Skin of body (tissue), 2 donors: ENCODE data around the gene MSI2. TPM values are rescaled to one million over a fixed set of nuclear protein-coding genes. Genes with fewer than 3 reads are reported as not detected.

ENCODE experiments used
- DNase-seq: peaks from one replicate; lab custom pipeline; 2025; lab: John Stamatoyannopoulos, UW
- total RNA-seq: library from RNA; depleted of rRNA; stranded (reverse); fragments of >200 nt; gene quantifications from one replicate; pipeline ENCODE4 v1.2.3, GENCODE V29; 2014

Gene MSI2
- total RNA-seq, 1 donor from 2014 or later = 22.9 TPM

DNA sequence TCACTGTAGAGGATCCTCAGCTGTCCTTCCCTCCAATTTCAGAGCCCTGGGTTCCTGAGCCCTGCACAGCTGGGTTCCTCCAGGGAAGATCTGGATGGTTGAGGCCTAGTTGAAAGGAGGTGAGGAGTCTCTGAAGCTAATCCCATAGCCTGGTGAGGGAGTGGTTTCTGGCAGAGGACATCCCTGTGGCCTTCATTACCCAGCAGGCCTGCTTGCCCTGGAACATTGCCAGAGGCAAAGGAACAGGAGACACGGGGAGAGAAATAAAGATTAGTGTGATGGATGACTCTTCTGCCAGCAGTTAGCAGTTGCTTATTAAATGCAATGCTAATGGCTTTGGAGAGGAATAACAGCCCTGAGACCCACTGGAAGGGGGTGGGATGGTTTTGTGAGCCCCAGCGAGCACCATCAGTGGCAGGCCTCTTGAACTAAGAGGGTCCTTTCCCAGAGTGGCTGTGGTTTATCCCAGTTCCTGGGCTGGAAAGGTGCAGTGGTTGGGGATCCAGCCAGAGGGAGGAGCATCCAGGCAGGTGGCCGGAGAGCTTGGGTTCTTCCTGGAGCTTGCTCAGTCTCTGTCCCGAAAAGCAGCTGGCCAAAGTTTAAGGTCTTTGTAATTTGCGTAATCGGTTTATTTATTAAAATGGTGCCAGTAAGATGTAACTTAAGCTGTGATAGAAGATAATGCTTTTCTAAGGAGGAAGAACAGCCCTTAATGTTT, 279.1 kb downstream of the MSI2 start:
- DNase-seq = no peak

DNA sequence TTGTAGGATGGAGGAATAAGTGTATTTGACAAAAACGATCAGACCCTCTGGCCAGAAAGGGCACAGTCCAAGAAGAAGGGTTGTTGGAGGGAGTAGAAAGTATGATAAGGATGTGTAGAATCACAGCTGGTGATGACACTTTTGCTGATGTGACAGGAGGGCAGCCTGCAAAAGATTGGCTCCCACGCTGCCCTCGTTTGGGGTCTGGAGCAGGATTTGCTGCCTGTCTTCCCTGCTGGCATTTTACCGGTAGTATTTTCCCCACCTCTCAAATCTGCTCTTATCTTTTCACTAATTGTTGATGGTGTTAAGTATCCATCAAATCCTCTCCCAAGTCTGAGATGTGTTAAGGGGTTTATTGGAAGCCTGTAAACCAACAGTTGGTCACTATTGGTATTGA, 280.0 kb downstream of the MSI2 start:
- DNase-seq = no peak

DNA sequence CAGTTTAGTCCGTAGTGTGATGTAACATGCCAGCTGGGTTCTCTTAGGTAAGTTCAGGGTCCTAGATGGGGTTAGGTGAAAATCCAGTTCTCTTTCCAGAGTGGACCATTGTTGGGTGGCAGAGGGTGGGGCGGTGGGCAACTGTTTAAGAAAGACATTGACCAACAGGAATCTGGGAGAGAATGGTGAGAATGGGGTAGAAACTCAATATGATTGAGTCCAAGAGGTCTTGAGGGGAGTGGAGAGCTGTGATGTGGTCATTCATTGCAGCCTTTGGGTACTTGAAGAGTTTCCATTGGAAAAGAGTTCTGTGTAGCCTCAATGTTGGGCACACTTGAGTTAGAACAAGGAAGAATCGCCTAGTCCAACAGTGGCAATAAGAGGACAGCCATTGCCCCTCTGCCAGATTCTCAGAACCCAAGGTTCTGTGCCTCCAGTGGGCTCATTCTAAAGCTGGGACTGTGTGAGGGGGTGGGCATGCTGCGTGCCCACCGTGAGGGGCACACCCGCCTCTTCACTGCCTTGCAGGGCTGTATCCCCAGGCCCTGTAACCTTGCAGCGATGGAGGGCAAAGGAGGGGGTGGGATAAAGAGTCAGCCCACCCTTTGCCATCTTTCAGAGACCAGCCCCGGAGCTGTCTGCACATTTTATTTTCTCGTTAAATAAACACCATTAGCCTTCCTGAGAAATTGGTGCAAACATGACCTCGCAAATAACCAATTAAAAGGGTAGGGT, 280.6 kb downstream of the MSI2 start:
- DNase-seq = no peak

DNA sequence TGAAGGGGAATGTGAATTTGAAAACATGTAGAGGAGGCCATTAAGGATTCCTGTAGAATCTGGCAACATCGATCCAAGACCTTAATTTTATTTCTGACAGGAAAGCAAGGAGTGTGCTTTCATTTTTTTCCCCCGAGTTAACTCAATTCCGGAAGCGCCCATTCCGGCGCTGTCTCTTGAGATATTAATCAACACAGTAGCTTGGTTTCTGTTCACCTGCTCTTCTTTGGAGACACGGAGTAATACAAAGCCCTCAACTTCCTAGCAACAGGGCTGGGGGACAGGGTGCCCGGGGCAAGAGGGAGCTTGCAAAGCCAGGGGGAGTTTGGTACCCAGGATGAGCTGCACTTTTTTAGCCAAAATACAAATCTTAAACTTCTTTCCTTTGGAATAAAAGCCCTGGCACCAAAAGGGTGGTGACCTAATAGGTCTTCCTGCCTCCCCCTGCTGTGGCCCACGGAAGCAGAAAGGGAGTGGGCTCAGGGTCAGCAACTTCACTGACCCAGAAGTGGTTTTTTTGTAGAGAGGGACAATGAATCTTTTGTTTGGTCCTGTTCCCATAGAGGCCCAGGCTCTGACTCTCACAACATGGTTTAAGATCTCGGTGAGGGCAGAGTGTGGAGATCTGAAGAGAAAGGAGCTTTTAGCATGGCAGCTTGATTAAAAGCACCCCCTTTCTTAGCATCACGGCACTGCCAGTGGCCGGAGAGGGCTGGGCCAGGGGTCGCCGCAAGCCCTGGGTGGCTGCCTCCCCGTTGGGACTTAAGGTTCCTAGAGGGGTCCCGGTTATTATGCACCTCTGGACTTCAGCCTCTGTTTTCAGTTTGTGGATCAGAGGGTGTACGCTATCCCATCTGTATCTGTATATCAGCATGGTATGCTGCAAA, 281.4 kb downstream of the MSI2 start:
- DNase-seq = no peak

DNA sequence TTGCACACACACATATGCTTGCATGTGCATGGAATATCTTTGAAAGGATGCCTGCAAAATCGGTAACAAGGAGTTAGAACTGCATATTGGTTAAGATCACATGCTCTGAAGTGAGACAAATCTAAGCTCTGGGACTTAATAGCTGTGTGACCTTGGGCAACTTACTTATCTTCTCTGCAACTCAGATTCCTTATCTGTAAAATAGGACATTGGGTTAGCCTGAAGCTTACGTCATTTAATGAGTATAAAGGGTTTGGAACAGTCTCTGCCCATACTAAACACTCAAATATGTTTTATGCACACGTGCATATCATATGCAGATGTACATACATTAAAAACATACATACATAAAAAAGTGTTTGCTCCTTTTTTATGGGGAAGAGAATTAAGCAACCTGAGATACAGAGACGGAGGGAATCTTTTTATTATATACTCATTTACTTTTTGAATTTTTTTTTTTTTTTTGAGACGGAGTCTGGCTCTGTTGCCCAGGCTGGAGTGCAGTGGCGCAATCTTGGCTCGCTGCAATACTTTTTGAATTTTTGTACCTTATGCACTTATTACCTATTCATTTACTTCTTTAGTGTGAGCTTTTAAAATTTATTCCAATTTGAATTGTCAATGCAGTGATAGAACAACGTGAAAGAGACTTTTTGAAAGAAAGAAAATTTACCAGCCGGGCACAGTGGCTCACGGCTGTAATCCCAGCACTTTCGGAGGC, 282.6 kb downstream of the MSI2 start:
- DNase-seq = no peak

DNA sequence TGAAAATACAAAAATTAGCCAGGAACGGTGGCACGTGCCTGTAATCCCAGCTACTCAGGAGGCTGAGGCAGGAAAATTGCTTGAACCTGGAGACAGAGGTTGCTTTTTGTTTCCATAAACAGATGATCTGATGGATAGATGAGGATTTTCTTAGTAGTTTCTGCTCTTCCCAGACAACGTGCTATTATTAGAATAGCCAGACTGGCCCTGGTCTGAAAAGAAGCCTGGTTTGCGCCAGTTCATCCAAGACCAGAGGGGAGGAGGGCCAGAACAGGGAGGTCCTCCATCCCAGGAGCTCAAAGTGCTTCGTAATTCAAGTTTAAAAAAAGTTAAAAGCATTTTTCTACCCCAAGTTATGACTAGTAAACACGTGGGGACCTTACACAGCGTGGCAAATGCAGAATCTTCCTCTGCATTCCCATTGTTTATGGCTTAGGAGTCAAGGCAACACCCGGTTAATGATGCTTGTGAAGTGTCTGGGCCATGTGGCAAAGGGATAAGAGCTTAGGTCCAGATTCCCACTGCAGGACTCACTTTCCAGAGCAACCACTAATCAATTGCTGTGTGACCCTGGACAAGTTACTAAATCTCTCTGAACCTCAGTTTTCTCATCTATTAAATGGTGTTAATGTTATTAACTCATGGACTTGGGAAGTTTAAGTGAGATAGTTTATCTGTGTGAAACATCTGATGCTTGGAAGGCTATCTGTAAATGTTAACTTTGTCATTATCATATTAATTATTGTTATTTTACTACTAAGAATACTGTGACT, 283.4 kb downstream of the MSI2 start:
- no peak for DNase-seq

DNA sequence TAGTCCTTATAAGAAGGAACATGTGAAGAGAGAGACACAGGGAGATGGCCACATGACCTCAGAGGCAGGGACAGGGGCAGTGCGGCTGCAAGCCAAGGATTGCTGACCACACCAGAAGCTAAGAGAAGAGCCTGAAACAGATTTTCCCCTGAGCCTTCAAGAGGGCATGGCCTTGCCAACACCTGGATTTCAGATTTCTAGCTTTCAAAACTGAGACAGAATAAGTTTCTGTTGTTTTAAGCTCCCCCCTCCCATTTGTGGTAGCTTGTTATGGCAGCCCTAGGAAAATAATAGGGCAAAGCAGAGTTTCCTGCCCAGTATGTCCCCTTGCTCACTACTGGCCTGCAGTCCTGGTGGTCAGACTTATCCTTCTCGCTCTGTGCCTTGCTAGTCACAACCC, 284.3 kb downstream of the MSI2 start:
- DNase-seq = no peak

DNA sequence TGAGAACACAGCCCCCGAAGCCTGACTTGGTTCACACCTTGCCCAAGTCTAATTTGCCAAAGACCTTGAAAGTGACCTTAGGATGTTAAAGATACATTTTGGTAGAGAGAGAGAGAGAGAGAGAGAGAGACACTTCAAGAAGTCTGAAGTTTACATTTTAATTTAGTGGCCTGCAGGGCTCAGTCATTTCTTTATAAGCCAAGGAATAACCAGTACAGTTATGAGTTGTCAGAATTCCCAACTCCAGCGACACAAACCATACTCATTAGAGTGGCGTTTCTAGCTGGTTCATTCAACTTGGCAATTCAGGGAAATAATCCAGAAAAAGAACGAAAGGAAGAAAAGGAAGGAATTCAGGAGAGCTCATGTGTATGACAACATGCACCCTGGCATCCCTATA, 284.7 kb downstream of the MSI2 start:
- DNase-seq = no peak

DNA sequence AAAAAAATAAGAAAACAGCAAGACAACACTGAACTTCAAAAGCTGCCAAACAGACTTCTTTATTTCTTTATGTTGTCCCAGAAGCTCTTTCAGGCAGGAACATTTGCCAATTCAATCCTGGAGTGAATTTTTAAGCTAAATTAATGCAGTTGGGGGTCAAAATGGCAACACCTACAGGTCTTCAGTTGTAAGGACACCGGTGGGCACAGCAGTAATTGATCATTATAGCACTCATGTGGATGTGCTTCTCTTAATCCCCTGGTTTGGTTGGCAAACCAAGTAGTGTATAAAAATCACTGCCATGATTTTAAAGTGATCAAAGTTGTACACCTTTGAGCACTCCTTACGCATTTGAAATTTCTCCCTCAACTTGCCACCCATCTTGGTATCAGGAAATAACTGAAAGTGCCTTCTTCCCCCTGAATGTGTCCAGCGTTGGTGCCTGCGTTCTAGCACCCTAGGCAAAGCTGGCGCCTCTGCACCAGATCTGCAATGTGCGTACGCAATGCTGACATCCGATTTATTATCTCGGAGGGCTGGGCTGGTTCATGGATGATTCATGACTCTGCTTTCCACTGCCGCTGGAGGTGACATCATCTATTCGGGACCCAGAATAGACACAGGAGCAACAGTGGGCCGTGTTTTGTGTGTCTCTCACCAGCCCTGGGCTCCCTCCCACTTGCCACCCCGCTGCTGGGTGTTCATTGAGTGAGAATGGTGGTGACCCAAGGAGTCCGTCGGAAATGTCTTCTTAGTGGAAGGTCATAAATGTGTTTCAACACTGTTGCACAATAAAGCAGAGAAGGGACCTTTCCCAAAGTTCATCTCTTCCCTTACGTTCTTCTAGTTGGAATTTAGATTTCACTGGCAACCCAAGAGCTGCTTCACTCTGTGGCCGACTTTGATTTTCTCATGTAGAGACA, 285.4 kb downstream of the MSI2 start:
- DNase-seq = no peak

DNA sequence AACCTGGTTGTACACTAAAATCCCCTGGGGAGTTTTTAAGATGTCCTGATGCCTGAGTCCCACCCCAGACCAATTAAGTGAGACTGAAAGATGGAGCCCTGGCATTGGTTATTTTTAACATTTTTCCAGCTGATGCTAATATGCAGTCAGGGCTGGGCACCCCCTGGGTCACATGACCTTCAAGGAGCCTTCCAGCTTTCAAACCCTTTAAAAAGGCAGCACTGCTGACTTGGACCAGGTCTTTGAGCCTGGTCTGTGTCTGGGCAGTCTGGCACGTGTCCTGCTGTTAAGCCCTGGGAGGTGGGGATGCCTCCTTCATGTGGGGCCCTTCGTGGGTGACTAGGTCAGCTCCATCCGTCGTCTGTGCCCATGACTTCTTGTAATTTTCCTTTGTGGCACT, 286.2 kb downstream of the MSI2 start:
- no peak for DNase-seq

DNA sequence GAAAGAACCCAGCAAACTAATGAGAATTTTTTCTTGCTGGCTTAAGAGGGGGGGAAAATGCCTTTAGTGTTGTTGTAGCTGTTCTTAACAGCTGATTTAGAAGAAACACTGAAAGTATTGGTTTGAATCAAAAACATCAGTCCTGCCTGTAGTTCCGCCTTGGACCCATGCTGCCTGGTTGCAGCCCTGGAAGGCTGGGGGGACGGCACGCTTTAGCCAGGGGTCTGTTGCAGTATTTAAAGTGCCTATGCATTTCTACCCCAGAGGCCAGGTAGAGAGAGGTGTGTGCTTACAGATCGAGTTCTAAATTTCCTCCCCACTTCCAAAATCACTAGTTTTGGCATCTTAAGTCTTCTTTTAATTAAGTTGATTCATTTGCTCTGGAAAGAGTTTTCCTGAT, 286.9 kb downstream of the MSI2 start:
- no peak for DNase-seq

DNA sequence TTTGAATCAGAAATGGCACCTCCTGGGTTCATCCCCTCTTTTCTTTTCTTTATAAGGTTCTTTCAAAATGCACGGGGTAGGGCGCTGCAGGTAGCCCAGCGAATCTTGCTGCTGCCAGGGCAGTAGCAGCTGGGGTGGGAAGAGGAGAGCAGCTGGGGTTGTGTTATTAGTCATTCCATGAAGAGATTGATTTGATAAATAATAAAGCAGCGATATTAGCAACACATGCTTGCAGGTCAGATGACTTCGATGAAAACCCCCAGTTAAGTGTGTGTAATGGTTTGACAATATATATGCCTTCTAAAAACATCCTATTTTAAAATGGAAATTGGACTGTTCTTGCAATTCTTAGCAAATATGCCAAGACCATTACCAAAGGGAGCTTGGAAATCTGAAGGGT, 288.1 kb downstream of the MSI2 start:
- no peak for DNase-seq

DNA sequence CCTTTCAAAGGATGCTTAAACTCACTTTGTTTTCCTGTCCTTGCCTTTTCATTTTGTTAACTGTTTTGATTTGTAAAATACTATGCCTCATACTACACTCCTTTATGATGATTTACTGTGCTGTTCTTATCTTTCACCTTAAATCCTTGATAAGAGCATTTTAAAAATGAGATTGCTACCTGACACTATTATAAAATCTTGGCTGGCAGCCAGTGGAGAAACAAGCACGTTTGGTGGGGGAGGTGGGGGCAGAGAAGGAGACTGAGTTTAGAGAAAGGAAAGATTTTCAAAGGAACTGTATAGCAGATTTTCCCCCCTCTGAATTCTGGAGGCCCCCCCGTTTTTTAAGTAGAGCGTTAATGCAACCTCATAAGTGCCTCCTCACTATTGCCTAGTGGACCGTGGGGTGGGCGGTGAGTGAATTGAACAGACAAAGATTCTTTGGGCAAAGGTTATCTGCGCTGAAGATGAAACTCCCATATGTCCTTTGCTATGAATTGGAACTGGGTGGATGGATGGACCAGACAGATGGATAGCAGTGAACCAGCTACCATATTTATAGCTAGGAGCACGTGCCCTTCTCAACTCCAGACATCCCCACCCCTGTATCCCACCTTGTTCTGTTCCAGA, 288.6 kb downstream of the MSI2 start:
- DNase-seq = no peak

DNA sequence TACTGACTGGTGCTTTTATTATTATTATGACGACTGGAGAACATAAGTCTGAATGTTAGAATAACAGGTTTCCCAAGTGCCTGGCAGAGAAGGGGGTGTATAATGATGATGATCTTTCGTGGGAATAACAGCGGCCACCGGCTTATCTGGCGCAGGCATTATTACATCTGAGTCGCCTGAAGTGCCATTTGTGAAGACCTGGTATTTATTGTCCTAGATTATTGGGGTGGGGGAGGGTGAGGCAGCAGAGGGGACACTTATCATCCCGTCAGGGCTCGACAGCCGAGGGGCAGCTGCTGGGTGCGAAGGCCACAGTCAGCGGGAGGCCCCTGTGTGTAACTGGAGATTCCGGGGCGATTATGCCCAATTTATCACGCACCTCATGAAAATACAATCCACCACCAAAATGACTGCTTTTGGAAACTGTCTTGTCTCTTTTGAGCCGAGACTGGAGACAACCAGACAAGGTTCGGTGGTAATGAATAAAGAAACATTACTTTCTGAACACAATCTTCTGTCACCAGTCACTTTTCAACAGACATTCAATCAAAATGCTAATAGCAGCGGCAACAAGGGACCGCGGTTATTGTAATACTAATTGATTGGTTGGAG, 289.5 kb downstream of the MSI2 start:
- no peak for DNase-seq

DNA sequence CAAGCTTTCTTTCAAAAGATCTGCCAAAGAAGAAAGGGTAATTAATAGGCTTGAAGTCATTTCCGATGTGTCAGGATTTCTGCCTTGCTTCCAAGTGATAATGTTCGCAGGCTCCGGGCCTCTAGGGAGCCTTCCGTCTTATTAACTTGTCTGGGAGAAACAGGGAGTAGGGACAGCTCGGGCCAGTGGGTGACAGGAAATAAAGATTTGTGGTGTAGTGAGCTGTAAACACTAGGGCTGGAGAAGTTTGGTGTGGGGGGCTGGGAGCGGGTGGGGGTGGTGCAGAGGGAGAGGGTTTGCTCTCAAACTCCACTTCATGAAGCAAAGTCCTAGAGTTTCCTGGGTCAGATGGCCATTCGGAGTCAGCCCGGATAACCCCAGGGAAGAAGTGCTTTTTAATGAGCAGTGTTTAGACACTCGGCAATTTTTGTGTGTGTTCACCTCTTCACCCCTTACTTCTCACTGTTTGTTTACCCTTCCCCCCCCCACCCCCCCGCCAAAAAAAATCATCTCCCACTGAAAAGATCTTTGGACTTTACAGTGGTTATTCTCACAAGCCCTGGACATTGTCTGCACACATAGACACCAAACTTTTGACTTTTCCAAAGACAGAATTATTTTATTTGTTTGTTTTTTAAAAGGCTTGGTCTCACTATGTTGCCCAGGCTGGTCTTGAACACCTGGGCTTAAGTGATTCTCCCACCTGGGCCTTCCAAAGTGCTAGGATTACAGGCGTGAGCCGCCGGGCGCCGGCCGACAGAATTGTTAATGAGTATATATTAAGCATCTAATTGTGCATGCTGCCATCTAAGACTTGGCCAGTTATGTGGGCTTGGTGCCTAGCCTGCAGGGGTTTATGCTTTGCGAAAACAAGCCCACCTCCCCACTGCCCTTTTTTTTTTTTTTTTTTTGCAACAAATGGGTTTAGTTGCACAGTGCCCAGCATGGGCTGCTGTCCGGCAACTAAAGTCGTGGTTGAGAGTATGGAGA, 292.4 kb downstream of the MSI2 start:
- DNase-seq = no peak

DNA sequence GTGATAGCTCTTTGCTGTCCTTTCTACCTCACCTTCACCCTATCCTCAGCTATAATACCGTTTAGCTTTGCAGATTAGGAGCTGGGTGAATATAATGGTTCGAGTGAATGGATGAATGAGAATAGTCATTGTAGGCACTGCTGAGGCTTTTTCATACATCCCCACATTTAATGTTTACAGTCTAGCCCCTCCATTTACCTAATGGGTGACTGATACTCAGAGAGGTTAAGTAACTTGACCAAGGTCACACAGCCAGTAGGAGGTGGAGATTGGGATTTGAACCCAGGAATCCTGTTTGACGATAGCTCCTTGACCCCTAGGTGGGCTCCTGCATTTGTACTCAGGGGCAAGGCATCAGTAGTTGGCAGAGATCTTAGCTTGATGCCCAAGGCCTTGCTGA, 293.1 kb downstream of the MSI2 start:
- DNase-seq = no peak

DNA sequence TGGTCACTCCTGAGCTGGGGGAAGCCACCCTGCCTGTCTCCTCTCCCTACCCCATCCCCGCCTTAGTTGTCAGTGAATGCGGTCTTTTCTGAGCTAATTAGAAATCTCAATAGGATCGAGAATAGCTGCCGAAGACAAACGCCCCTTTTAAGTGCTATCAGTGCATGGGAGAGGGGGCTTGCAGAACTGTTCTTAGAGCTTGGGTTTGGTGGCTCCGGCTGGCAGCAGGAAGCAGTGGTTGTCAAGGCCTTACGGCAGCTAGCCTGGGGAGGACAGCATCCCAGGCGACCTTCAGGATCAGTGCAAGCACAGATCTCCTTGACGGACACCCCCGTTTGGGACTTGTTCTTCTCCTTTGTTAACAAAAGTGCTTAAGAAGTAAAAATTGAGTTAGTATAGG, 293.7 kb downstream of the MSI2 start:
- DNase-seq = no peak
